COLO668 (cell line): ENCODE results near the gene ISM2.
A peak's percentile ranks its signal among the peaks of the same experiment; 100 is the strongest.

Experiments
- DNase-seq: peaks from one replicate; lab custom pipeline; 2025; ENCODE audit not compliant: unreplicated experiment; lab: John Stamatoyannopoulos, UW

The ISM2 gene

GRCh38 chr14:77469539-77469938, 29.1 kb downstream of the ISM2 start:
- DNase-seq = no peak

DNA sequence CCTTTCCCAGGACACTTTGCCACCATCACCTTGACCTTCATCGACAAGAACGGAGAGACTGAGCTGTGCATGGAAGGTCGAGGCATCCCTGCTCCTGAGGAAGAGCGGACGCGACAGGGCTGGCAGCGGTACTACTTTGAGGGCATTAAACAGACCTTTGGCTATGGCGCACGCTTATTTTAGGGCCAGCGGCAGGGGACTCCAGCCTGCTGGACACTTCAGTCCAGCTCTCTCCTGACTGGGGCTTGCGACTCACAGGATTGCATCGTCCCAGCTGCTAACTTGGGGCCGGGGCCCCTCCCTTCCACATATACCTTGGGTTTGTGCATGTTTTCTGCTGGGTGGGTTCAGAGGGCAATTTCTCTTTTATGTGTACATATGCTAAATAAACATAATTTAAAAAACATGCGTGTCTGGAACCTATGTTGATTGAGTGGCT, 29.5 kb downstream of the ISM2 start:
- no peak for DNase-seq

DNA sequence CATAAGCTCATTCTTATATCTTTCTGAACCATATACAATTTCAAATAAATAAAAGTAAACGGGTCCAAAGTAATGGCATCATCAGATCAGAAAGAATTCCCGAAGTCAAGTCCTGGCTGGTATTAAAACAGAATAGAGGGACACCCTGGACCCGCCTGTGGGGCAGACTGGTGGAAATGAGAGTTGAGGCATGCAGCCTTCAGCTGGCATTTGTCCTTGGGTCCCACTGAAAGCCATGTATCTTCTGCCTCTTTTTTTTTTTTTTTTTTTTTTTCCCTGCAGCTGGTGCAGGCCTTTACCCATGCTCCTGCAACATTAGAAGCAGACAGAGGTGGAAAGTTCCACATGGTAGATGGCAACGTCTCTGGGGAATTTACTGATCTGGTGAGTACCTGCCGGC, 30.8 kb downstream of the ISM2 start:
- DNase-seq = no peak

DNA sequence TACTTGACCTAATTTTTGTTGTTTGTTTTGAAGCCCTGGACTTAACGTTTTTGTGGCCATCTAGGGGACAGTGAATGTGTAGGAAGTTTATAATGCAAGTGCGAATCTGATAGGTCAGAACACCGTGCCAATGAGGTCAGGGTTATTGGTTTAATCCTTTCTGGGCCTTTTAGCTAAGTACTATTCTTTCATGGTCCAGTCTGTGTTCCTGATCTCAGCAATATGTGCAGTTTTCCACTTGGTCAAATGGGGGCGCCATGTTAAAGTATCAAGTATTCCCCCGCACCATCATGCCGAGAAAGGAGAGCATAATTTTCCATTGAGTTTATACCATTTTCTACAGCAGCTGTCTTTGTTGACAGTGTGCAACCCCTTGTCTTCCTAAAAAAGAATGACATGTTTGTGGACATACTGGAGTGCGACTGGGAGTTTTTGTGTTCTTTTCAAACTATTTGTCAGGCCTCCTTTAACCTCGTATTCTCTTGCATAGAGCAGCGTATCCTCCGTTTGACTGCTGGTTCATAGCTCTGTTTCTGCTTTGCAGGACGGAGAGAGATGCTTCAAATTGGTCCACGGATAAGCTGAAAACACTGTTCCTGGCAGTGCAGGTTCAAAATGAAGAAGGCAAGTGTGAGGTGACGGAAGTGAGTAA, 39.4 kb downstream of the ISM2 start:
- DNase-seq = peak; percentile 76

GRCh38 chr14:77458249-77458950, 40.2 kb downstream of the ISM2 start:
- peak; percentile 67 for DNase-seq

DNA sequence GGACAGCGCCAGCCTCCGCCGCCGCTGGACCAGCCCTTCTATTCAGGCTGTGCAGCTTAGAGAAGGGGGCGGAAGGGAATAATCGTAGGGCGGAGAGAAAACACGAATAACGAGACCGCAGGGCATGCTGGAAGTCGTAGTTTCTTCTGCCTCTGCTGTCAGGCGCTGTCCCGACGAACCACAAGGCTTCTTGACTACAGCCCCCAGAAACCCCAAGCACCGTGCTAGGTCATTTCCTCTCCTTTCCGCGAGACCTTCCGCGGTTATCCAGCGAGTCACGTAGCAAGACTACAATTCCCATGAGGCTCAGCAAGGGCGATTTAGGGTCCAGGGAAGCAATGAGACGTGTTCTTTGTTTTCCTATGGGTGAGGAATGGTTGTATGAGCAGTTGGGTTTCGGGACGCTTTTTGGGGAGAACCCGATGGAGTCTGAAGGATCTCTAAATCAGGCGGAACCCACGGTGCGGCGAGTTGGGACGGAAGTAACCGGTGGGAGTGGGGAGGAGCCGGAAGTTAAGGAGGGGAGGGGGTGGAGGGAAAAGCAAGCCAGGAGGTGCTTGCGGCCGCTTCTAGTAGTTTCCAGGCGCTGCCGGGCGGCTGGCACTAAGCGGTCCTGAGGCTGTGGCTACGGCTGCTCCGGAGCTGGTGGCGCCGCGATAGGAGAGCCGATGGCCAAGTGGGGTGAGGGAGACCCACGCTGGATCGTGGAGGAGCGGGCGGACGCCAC, 40.9 kb downstream of the ISM2 start, which contains the start of the genes AHSA1 and VIPAS39:
Gene AHSA1 (plus strand): TSS at position 572 of the 727 bp plus-strand sequence. CDS start 97 bp downstream, at position 669.
Gene VIPAS39 (minus strand): TSS at position 80 of the 727 bp plus-strand sequence. CDS start 3,499 bp downstream, outside the sequence.
- DNase-seq = peak; percentile 98

GRCh38 chr14:77457115-77457521, 41.5 kb downstream of the ISM2 start:
- DNase-seq = no peak

DNA sequence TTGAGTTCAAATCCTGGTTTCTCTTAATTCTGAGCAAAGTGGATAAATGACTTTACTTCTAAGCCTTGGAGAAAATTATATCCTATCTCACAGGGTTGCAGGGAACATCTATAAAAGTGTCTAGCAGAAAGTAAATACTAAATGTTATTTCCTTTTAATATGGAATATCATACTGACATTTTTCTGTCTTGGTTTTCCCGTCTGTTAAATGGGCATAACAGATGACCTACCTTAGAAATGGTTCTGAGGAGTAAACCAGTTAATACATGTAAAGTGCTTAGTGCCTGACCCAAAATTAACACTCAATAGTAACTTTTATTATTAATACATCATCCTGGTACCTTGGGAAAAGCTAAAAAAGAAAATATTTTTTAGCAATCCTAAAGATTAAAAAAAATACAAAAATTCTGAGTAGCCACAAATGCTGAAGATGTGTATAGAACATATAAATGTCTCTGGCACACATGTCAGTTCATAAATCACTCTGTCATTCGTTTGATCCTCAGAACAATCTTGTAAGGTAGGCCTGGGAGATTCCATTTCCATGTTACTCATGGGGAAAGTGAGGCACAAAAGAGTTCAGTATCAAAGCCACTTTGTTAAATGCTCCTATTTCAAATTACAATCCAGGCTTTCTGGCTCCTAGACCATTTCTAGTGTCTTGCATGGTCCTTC, 42.5 kb downstream of the ISM2 start:
- DNase-seq = no peak

DNA sequence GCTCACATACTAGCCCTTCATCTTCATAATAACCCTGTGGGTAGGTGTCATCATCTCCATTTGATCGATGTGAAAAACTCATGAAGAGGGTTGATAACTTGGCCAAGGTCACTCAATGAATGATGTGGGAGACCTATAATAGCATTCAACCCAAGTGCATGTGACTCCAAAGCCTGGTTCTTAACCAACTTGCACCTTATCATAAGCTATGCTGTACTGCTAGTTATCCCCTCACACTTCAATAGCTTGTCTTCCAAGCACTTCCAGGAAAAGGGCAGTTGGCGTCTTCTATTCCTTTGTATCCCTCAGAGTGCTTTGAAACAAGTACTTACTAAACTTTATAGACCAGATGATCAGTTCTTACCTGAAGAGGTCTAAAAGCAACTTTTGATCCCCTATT, 56.4 kb downstream of the ISM2 start:
- no peak for DNase-seq

DNA sequence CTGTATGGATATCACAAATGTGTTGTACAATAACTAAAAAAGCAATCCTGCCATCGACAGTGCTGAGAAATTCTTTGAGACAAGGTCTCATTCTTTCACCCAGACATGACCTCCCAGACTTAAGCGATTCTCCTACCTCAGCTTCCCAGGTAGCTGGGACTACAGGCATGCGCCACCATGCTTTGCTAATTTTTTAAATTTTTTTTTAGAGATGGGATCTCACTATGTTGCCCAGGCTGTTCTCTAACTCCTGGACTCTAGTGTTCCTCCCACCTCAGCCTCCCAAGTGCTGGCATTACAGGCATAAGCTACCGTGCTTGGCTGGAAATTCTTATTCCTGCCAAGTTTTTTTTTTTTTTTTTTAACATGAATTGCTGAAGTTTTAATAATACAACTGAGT, 58.8 kb downstream of the ISM2 start:
- no peak for DNase-seq

GRCh38 chr14:77438596-77438995, 60.0 kb downstream of the ISM2 start:
- no peak for DNase-seq

DNA sequence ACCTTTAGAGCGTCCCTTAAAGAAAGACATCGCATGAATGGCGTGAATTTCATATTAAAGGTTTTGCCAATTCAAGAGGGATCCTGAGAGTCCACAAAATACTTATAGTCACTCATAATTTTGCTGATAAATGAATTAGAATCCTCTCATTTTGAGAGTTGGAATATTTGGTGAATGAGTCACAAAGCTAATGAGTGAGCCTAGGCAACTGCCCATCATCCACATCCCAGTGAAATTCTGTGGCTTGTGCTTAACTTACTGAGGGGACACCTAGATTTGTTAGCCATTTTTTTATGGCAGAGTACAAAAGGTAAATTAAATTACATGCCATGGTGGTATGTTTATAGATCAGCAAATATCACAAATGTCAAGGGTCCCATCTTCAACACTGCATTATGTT, 62.6 kb downstream of the ISM2 start:
- DNase-seq = no peak

DNA sequence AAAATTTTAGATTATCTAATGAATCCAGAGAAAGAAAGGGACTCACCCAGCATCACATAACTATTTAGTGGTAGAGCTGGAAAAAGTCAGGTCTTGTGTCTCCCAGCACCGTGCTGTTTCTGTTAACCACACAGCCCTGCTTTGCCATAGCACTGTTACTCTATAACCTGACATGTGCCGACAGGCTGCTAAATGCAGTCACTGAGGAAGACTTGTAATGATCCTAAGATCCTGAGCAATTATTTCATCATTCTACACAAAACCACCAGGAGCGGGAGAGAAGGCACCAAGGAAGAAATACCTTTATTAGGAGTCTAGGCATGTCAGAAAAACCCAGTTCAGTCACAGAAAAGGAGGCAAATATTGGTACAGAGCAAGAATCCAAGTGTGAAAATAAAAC, 72.2 kb downstream of the ISM2 start:
- DNase-seq = no peak

- DNase-seq = no peak
Observed at GRCh38 chr14:77424862-77425261, 73.8 kb downstream of the ISM2 start.
